ENCODE results near the gene PLA1A.

DNA sequence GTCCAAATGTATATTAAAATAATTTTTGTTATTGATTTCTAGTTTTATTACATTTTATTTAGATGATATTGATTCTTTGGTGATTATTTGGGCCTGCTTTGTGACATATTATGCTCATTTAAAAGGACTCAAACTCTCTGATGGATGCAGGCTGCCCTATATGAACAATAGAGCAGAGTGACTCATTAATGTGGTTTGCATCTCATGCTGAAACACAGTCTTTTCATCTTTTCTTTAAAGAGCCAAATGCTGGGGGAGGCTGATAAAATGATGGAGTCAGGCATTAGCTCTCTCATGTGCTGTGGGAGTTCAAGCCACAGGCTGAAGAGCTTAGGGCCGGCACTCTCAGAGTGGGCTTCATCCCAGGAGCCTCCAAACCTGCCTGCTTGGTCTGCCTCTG lies 7.2 kb downstream of the PLA1A start:
- no peak for TF ChIP-seq SIN3A (IDR thresholded peaks at IDR 0.05; ENCODE audit: borderline replicate concordance, low read depth, low read length)
- TF ChIP-seq CTCF (IDR thresholded peaks at IDR 0.05) = no peak
- TF ChIP-seq SMC3 (IDR thresholded peaks at IDR 0.05; ENCODE audit: low read depth, low read length) = no peak
- no peak for TF ChIP-seq POLR2AphosphoS5 (IDR thresholded peaks at IDR 0.05; ENCODE audit: low read depth, low read length)
- TF ChIP-seq TCF12 (IDR thresholded peaks at IDR 0.05) = 0 out of 2 replicates have a peak, but pooled peaks have one; percentile 32
- TF ChIP-seq JUND (IDR thresholded peaks at IDR 0.05) = peak; percentile 75
- TF ChIP-seq FOXJ3 (CRISPR knock-in tag; IDR thresholded peaks at IDR 0.05) = no peak
- no peak for TF ChIP-seq GABPA (IDR thresholded peaks at IDR 0.05; ENCODE audit: low read depth)
- no peak for TF ChIP-seq USF2 (IDR thresholded peaks at IDR 0.05; ENCODE audit: borderline replicate concordance, low read depth, low read length)
